ENCODE results near the gene FES. TPM values are rescaled to one million over a fixed set of nuclear protein-coding genes. Genes with fewer than 3 reads are reported as not detected.
"Not testable (repeated sequence)": the region's sequence is repeated elsewhere in the genome, so short reads cannot be mapped to it uniquely, and the experiment has no call there.

FES gene
- total and polyA plus RNA-seq, 9 donors: 2.2 to 37.2 (median 24.8) TPM

DNA sequence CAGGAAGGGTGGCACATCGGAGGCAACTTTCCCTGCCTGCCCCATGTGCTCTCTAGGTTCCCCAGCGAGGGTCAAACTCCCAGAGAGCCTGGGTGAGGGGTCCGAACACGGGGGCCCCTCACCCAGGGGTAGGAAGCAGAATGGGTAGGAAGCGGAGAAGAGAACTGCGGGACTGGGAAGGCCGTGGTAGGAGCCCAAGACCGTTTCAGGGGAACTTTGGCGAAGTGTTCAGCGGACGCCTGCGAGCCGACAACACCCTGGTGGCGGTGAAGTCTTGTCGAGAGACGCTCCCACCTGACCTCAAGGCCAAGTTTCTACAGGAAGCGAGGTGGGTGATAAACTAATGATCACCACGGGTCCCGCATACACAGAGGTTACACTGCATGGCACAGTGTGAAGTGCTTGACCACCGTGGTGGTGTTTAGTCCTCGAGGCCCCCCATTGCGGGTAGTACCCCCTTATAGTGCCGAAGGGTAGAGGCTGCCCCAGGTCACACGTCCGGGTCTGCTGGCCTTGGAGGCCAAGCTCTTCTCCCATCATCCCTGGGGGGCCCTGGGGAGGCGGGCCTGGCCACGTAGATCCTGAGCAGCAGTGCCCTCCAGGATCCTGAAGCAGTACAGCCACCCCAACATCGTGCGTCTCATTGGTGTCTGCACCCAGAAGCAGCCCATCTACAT is 8.3 kb downstream of the FES start:
- no peaks in the 10 kb centered on the region for H3K9me3 ChIP-seq
- no peak overlapping the region for H3K27ac ChIP-seq
- H3K4me3 ChIP-seq: no peak overlapping the region
- WGBS, 3 donors: 90 to 92% (median 90%) methylated on average over 29 of the region's 29 CpGs
- no peaks in the 10 kb centered on the region for H3K36me3 ChIP-seq
- no peaks in the 10 kb centered on the region for H3K4me1 ChIP-seq (ENCODE audit: insufficient read depth)
- no peak for TF ChIP-seq POLR2A (IDR thresholded peaks at IDR 0.05)
- no peak for TF ChIP-seq EP300 (IDR thresholded peaks at IDR 0.05)
- TF ChIP-seq, protein P1, sequence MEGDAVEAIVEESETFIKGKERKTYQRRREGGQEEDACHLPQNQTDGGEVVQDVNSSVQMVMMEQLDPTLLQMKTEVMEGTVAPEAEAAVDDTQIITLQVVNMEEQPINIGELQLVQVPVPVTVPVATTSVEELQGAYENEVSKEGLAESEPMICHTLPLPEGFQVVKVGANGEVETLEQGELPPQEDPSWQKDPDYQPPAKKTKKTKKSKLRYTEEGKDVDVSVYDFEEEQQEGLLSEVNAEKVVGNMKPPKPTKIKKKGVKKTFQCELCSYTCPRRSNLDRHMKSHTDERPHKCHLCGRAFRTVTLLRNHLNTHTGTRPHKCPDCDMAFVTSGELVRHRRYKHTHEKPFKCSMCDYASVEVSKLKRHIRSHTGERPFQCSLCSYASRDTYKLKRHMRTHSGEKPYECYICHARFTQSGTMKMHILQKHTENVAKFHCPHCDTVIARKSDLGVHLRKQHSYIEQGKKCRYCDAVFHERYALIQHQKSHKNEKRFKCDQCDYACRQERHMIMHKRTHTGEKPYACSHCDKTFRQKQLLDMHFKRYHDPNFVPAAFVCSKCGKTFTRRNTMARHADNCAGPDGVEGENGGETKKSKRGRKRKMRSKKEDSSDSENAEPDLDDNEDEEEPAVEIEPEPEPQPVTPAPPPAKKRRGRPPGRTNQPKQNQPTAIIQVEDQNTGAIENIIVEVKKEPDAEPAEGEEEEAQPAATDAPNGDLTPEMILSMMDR (IDR thresholded peaks at IDR 0.05): no peak
- no peak for DNase-seq
- intact Hi-C loops (cut with DNase I): no loop called here
- H3K27me3 ChIP-seq: no peaks in the 10 kb centered on the region

DNA sequence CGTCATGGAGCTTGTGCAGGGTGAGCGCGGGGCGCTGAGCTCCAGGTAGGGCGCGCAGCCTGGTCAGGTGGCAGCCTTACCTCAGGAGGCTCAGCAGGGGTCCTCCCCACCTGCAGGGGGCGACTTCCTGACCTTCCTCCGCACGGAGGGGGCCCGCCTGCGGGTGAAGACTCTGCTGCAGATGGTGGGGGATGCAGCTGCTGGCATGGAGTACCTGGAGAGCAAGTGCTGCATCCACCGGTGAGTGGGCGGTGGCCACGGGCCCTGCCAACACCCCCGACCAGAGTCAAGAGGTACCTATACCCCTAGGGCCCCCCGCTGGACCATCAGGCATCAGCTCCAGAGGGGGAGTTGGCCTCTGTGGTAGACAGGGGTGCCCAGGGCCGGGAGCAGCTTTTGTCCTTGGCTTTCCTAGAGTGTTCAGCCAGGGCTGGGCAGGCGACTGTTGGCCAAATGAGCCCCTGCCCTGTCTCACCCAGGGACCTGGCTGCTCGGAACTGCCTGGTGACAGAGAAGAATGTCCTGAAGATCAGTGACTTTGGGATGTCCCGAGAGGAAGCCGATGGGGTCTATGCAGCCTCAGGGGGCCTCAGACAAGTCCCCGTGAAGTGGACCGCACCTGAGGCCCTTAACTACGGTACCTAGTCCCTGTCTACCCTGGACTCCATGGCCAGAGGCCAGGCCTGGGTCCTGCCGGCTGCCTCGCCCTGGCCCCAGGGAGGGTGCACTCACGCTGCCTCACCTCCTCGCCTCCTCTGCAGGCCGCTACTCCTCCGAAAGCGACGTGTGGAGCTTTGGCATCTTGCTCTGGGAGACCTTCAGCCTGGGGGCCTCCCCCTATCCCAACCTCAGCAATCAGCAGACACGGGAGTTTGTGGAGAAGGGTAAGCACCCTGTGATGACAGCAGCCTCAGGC is 9.1 kb downstream of the FES start:
- H3K36me3 ChIP-seq: no peaks in the 10 kb centered on the region
- H3K27me3 ChIP-seq: no peaks in the 10 kb centered on the region
- H3K4me3 ChIP-seq: no peak overlapping the region
- intact Hi-C loops (cut with DNase I): no loop called here
- 89 to 92% (median 90%) methylated on average over 31 to 33 of the region's 33 CpGs for WGBS, 3 donors
- DNase-seq: no peak
- no peaks in the 10 kb centered on the region for H3K4me1 ChIP-seq (ENCODE audit: insufficient read depth)
- no peak overlapping the region for H3K27ac ChIP-seq
- TF ChIP-seq EP300 (IDR thresholded peaks at IDR 0.05) (no peak), POLR2A (IDR thresholded peaks at IDR 0.05) (no peak)
- TF ChIP-seq, protein P1 (IDR thresholded peaks at IDR 0.05): no peak
- H3K9me3 ChIP-seq: no peaks in the 10 kb centered on the region

DNA sequence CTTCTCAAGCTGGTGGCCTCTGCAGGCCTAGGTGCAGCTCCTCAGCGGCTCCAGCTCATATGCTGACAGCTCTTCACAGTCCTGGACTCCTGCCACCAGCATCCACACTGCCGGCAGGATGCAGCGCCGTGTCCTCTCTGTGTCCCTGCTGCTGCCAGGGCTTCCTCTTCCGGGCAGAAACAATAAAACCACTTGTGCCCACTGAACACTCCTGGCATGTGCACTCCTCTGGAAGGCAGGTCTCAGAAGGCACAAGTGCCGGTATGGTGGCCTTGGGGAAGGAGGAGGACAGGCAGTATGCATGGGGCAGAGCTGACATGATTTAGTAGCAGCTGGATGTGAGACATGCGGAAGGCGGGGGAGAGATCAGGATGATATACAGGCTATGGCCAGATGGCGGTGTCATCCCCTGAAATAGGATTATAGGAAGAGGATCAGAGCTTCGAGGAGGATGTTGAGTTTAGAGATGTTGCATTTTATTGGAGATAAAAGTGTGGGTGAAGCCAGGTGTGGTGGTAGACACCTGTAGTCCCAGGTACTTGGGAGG is 11.3 kb downstream of the FES start:
- no peak overlapping the region for H3K27ac ChIP-seq
- no peak for DNase-seq
- H3K4me1 ChIP-seq (ENCODE audit: insufficient read depth): no peaks in the 10 kb centered on the region
- no peak for TF ChIP-seq EP300 (IDR thresholded peaks at IDR 0.05)
- TF ChIP-seq, protein P1 (IDR thresholded peaks at IDR 0.05): no peak
- TF ChIP-seq POLR2A (IDR thresholded peaks at IDR 0.05): no peak
- no peaks in the 10 kb centered on the region for H3K27me3 ChIP-seq
- no peaks in the 10 kb centered on the region for H3K9me3 ChIP-seq
- no peak overlapping the region for H3K4me3 ChIP-seq
- H3K36me3 ChIP-seq: no peaks in the 10 kb centered on the region
- WGBS, 3 donors: 48 to 66% (median 58%) methylated on average over 10 of the region's 10 CpGs
- intact Hi-C loops (cut with DNase I): no loop called here

GRCh38 chr15:90897131-90897655 is 12.9 kb downstream of the FES start:
- WGBS, 3 donors: 91 to 94% (median 92%) methylated on average over 14 of the region's 14 CpGs
- H3K9me3 ChIP-seq; DNase-seq; H3K4me3 ChIP-seq; H3K27me3 ChIP-seq; H3K27ac ChIP-seq; H3K36me3 ChIP-seq; H3K4me1 ChIP-seq (ENCODE audit: insufficient read depth); intact Hi-C loops (cut with DNase I): not testable (repeated sequence)
